GM18505 (cell line): Measurements from ENCODE around the gene RHCG.
A peak's percentile ranks its signal among the peaks of the same experiment; 100 is the strongest.

Source experiments
- ATAC-seq: cut with Tn5 transposase; IDR thresholded peaks from one replicate; pipeline ENCODE4 v1.9.1; 2021; ENCODE audit not compliant: unreplicated experiment
- POLR2A ChIP-seq: IDR thresholded peaks from 4 replicates; pipeline ENCODE4 v1.6.1; 2011; ENCODE audit warnings: borderline replicate concordance; ENCODE audit not compliant: insufficient read depth, insufficient read length; ENCODE audit errors: extremely low read depth

The RHCG gene

DNA sequence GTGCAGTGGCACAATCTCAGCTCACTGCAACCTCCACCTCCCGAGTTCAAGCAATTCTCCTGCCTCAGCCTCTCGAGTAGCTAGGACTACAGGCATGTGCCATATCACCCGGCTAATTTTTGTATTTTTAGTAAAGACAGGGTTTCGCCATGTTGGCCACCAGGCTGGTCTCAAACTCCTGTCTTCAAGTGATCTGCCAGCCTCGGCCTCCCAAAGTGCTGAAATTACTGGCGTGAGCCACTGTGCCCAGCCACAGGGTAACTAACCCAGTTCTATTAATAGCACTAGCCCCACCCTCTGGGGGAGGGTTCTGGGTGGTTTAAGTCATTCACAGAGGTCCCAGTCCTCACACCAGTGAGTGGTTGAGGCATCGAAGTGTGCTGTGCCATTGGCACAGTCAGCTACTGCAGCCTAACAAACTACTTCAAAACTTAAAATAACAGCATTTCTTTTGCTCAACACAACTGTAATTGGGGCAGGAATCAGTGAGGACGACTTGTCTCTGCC, 44.0 kb downstream of the RHCG start:
- ATAC-seq = no peak
- TF ChIP-seq POLR2A = no peak

DNA sequence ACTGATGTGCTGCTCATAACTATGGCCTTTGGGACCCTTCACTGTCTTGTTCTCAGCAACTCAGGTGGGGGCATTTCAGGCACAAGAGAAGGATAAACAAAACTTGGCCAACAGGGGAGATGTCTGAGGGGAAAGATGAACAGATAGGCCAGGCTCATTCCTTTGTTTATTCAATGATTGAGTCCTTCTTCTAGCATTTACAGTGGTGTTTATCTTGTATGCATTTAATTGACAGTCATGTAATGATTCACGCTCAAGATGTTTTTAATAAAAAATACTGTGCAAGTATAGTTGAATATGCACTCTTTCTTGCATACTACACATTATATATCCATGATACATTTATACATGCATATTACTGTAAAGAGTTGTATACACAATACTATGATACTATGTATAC, 44.5 kb downstream of the RHCG start:
- ATAC-seq = no peak
- no peak for TF ChIP-seq POLR2A

DNA sequence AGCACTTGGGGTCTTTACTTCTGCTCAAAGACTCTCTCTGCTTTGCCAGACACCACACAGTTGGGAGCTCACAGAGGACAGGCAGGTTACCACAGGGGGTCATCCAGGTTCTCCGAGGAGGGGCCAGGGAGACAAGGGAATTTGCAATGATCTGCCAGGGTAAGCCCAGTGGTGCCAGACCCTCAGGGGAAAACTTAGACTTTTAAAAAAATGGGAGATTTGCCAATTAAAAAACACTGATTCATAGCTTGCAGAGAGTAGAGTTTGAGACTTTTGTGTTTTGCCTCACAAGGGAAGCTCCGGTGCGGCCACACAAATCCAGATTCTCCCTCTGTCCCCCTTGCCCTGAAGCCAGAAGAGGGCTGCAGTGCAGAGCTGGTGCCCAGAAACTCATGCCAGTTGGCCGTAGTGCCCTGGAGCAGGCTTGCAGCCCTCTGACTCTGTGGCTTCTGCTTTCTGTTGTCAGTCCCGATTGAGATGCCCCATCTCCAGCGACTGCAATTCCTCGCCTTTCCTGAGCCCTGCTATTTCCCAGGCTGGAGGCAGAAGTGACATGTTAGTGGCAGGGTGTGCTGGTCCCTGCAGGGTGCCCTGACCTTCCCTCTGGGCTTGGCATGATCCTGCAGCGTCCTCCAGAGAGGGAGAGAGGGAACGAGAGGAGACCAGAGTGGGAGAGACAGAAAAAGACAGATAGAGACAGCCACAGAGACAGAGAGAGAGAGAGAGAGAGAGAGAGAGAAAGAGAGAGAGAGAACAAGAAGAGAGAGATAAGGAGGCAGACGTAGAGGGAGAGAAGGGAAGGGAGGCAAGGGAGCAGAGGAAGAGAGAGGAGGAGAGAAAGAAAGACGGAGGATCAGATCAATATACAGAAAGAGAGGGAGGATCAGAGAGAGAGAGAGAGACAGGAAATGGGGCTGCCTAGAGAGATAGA, 46.0 kb downstream of the RHCG start:
- ATAC-seq = no peak
- no peak for TF ChIP-seq POLR2A

DNA sequence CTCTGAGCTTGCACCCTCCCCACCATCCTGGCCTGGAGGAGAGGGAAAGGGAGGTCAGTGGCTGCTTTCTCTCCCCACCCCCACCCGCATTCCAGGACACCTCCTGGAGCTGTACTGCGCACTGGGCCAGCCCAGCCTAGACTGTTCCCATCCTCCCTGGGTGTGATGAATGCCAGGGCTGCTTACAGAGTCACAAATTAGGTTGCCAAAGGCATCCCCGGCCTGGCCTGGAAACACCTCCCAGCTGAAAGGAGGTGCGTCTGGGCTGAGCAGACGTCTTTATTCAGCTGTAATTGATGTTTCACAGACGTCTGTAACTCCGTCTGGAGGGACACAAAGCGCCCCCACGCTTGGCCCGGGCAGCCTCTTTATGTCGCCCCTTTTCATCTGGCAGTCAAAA, 47.6 kb downstream of the RHCG start:
- TF ChIP-seq POLR2A = no peak
- ATAC-seq = no peak

DNA sequence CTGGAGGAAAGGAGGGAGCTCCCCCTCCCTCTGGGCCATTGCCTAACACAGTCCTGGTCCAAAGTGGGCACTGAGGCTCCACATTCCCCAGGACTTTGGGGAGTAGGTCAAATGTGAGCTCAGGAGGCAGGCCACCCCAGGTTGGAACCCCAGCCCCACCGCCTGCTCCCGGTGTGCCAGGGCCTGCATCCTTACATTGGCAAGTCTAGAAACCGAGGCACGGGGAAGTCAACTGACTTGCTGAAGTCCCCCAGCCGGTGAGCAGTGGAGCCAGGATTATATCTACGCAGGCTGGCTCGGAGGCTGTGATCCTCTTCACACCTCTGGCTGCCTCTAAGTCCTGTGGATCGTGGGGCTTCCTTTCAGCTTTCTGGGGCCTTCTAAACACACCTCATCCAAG, 48.7 kb downstream of the RHCG start:
- no peak for ATAC-seq
- no peak for TF ChIP-seq POLR2A

DNA sequence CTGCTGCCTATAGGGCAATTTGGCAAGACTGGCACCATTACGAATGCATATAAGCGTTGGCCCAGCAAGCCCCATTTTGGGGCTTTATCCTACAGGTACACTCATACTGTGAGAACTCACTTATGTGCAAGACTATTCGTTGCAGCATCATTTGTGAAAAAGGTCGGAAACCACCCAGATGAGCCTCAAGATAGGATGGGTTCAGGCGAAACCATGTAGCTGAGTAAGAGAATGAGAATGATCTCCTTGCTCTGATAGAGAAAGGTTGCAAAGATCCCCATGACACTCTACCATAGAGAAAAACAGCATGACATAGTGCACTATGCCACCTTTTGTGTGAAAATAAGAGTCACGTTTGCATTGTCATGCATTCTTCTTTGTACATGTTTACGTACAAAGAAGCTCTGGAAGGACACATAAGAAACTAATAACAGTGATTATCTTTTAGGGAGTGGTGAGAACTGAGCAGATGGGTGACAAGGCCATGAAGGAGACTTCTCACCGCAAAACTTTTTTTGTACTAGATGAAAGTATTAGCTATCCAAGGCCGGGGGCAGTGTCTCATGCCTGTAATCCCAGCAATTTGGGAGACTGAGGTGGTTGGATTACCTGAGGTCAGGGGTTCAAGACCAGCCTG, 50.0 kb downstream of the RHCG start:
- no peak for TF ChIP-seq POLR2A

DNA sequence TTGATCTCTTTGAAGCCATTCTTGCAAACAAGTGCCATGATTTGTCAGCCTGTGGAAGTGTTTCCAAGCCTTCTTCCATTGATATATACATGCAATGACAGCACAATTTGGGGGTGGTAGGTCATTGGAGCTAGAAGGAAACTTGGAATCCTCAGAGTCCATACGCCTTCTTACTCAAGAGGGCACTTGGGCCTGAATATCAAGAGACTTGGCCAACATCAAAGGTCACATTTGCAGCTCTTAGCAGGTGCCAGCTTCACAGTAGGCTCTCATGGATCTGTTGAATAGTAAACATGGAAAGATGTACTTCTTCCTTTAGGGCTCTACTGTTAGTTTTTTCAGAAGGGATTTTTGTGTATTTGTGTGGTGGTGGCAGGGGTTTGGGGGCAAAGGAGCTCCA, 50.9 kb downstream of the RHCG start:
- no peak for TF ChIP-seq POLR2A
- no peak for ATAC-seq

More for the DNA sequence above, 50.0 kb downstream of the RHCG start:
- no peak for ATAC-seq

DNA sequence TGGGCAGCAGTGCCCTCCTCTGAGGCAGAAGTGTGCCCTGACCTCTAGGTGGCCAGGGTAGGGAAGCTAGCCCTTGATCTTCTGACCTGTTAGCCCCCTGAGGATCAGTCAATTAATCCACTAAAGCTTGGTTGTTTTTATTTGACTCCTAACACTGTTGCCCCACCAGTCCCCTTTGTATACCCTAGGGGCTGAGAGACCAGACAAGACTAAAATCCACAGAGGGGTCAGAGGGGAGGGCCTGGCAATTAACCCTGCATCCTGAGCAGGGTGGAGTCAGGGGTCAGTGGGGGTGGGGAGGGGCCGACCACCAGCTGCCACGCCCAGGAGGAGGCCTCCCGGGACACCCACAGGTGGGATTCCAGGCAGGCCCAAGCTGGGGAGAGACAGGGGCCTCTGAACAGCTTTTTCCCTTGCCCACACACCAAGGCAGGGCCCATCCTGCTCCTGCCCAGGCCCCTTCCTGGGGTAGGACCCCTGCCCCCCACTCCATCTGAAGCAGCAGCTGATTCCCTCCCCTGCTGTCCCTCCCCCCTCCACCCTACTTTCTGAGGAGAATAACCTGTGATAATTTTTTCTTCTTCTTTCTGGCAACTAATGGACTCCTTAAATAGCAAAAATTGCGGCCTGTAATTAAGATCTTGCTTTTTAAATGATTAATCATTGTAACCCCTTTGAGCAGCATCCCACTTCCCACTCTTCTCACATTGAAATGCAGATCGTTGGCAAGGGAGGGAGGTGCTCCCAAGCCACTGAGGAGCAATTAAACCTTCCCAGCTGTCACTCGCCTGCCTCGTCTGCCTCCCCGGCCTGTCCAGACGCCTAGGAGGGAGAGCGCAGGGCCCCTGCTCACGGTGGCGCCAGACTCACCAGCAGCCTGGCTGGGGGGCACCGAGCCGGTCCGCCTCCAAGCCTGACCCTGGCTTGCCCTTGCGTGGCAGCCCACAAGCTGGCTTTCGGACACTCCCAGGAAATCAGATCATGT, 51.9 kb downstream of the RHCG start:
- no peak for ATAC-seq
- no peak for TF ChIP-seq POLR2A

DNA sequence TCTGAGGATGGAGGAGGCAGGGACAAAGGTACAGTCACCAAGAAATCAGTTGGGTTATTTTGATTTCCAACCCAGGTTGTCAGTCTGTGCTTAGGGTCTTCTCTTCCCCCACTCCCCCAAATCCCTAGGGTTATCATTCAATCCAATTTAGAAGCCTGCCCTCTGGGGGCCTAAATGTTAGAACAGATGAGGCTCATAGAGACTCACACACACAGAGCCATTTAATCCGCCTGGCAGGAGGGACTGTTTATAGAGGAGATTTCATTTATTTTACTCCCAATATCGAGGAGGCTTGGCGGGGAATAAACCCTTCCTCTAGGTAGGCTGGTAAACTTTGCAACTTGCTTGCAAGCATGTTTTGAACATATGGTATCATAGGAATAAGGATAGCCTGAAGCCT, 52.8 kb downstream of the RHCG start:
- ATAC-seq = no peak
- TF ChIP-seq POLR2A = no peak

DNA sequence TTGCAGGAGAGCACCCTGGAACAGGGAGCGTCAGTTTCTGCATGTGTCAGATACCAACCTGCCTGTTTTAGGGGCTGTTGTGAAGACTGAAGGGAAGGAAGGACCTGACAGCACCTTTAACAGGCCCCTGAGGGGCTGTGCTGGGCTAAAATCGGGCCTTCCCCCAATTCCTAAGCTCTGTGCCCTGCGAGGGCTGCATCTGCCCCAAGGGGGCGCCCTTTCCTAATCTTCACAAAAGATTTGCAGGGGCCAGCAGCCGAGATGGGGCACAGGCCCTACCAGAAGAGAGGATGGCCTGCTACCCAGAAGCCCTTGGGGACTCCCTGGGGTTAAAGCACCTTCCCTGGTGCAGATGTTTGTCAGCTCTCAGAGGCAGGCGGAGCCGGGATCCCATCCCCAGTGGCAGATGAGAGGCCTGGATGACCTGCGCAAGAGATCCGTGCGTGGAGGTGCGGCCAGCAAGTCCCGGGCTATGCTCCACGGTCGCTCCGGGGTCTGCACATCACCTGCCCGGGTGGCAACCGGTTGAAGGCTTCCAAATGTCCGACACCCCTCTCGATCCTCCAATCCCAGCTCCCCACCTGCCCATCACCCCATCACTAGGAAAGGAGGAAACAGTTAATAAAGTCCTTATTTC, 53.6 kb downstream of the RHCG start:
- ATAC-seq = no peak
- no peak for TF ChIP-seq POLR2A

DNA sequence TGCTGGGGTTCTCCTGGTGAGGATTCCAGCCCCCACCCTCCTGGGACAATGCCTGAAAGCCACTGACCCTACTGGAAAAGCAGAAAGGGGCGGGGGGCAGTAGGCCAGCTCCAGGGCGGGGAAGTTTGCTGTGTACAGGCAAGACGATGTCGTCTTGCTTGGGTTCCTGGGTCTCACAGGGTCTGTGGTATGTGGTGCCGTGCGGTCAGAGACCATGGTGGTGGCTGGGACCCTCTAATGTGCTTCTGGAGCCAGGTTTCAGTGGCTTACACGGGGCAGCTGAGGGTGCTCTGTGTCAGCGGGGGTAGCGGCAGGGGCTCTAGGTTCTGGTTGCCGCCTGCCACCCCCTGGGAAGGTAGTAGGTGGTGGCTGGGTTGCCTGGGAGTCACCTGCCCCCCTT, 54.2 kb downstream of the RHCG start:
- ATAC-seq = no peak
- TF ChIP-seq POLR2A = no peak

DNA sequence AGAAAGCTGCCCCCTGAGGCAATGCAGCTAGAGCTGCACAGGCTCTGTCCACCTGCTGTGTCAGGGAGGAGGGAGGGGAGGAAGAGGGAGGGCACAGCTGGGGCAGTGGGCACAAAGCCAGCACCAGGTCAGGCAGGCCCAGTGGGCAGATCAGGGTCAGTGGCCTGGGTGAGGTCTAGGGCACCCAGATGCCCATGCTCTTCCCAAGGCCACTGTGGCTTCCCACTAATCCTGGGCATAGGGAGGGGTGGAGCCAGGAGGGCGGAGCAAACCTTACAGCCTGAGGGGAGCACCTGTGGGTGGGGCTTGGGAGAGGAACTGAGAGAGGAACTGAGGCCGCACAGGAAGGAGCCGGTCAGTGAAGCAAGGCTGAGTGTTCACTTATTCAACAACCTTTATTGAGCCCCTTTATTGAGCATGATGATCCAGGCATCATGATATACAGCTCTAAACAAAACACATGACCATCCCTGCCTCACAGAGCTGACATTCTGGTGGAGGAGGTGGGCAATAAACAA, 55.0 kb downstream of the RHCG start:
- ATAC-seq = peak; percentile 96
- TF ChIP-seq POLR2A = no peak

DNA sequence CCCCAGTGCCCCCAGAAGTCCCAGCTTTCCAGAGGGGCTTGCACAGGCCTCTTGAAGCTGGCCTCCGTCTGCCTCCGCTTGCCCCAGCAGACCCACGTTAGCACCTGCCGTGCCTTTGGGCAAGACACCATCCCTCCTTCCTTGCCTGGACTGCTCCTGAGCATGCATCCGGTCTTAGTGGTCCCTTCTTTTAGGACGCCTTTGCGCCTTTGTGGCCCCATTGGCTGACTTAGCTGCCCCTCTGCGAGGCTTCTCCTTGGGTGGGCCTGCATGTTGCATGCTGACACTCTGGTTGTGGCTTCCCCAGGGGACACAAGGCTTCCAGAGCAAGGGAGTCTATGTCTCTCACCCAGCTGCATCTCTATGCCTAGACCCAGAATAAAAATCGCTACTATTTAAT, 56.6 kb downstream of the RHCG start:
- TF ChIP-seq POLR2A = no peak
- ATAC-seq = no peak
